GM12878 (cell line): ENCODE data around the gene AKAP5. TPM values are rescaled to one million over a fixed set of nuclear protein-coding genes. Genes with fewer than 3 reads are reported as not detected.

Experiments
- ATAC-seq: fragments of 200-7000 bp; cut with Tn5 transposase; 3 replicates; pipeline ENCODE4 v1.9.1; 2020; ENCODE audit warnings: mild to moderate bottlenecking, moderate library complexity
- BruUV-seq: library from RNA; stranded (reverse); fragments of 400-500 nt; replicated peaks from 2 replicates; lab custom pipeline; 2021; lab: Mats Ljungman, UMichigan
- CTCF ChIA-PET: fragments of 300-600 bp; sonication (Branson Sonifier 250); formaldehyde crosslinking; extraction: SDS; loops from one replicate; lab custom pipeline; 2021; ENCODE audit warnings: inconsistent platforms; lab: Yijun Ruan, JAX
- POLR2A ChIA-PET: fragments of 350-600 bp; formaldehyde crosslinking; extraction: SDS; loops from one replicate; lab custom pipeline; 2021; ENCODE audit warnings: inconsistent platforms; lab: Charles Lee
- RAD21 ChIA-PET: fragments of 300-600 bp; sonication (Branson Sonifier 250); formaldehyde crosslinking; loops from one replicate; lab custom pipeline; 2023; ENCODE audit warnings: antibody characterized with exemption; ENCODE audit not compliant: unreplicated experiment; lab: Charles Lee
- SMC1A ChIA-PET: fragments of 300-600 bp; sonication (Branson Sonifier 250); formaldehyde crosslinking; loops from one replicate; lab custom pipeline; 2023; ENCODE audit not compliant: unreplicated experiment, uncharacterized antibody; lab: Charles Lee
- DNase-seq: peaks from one replicate; pipeline ENCODE4 v3.0.0-alpha.2; 2011; ENCODE audit warnings: low read depth, low spot score
- FAIRE-seq: peaks from 3 replicates; lab custom pipeline; 2011; peaks lifted over from hg19 to GRCh38; lab: Jason Lieb, UNC
- H2AFZ ChIP-seq: 2 replicates; pipeline ENCODE4 v1.6.0; 2011; ENCODE audit warnings: low read depth, low read length, control low read depth; ENCODE audit not compliant: control insufficient read depth
- H3K27ac ChIP-seq: 2 replicates; pipeline ENCODE4 v1.5.1; 2011; ENCODE audit warnings: control low read depth; ENCODE audit not compliant: control insufficient read depth, insufficient read depth
- H3K27me3 ChIP-seq, 2 experiments: replicated peaks in 1 of 2; 2 replicates each; pipeline versions ENCODE4 v1.6.0 to v1.6.1; 2011; ENCODE audit warnings: low read length in 1 of 2; ENCODE audit not compliant: control insufficient read depth in 2 of 2, insufficient read depth in 2 of 2
- H3K36me3 ChIP-seq, 2 experiments: 2 replicates each; pipeline ENCODE4 v1.5.1; 2011; ENCODE audit warnings: low read length in 1 of 2; ENCODE audit not compliant: control insufficient read depth in 2 of 2, insufficient read depth in 2 of 2
- H3K4me1 ChIP-seq: 2 replicates; pipeline ENCODE4 v1.6.1; 2011; ENCODE audit warnings: mild to moderate bottlenecking, low read length, moderate library complexity, mixed read lengths; ENCODE audit not compliant: control insufficient read depth, insufficient read depth
- H3K4me2 ChIP-seq: 2 replicates; pipeline ENCODE4 v1.6.0; 2011; ENCODE audit warnings: control low read depth; ENCODE audit not compliant: control insufficient read depth, insufficient read depth
- H3K4me3 ChIP-seq: fragments of 200-600 bp; sonication (generic); 2 replicates; pipeline ENCODE4 v1.5.1; 2016
- H3K79me2 ChIP-seq: 2 replicates; pipeline ENCODE4 v1.6.0; 2011; ENCODE audit warnings: low read length; ENCODE audit not compliant: control insufficient read depth, insufficient read depth
- H3K9ac ChIP-seq: 2 replicates; pipeline ENCODE4 v1.8.0; 2011; ENCODE audit warnings: low read length, control low read depth, mixed read lengths; ENCODE audit not compliant: control insufficient read depth, insufficient read depth
- H3K9me3 ChIP-seq: replicated peaks from 3 replicates; pipeline ENCODE4 v1.5.1; 2011; ENCODE audit warnings: mild to moderate bottlenecking, low read length; ENCODE audit not compliant: control insufficient read depth, insufficient read depth
- H4K20me1 ChIP-seq: 2 replicates; pipeline ENCODE4 v1.6.0; 2011; ENCODE audit not compliant: control insufficient read depth, insufficient read depth
- CHD2 ChIP-seq: IDR thresholded peaks from 2 replicates; pipeline ENCODE4 v1.6.1; 2011; ENCODE audit warnings: low read depth, low read length, improper control_type of control experiment, borderline replicate concordance
- KAT2A ChIP-seq: conservative IDR thresholded peaks from 2 replicates; pipeline ENCODE4 v1.6.1; 2011; ENCODE audit warnings: low read depth, low read length; ENCODE audit not compliant: control insufficient read depth
- LARP7 ChIP-seq: fragments of 450-650 bp; IDR thresholded peaks from 2 replicates; pipeline ENCODE4 v1.6.1; 2017; ENCODE audit warnings: mild to moderate bottlenecking
- REST ChIP-seq: IDR thresholded peaks from 2 replicates; pipeline ENCODE4 v1.6.1; 2012; ENCODE audit warnings: mild to moderate bottlenecking, low read depth, low read length
- RUNX3 ChIP-seq: IDR thresholded peaks from 2 replicates; pipeline ENCODE4 v1.6.1; 2012; ENCODE audit warnings: low read length, inconsistent platforms
- SMAD1 ChIP-seq: fragments of 450-650 bp; IDR thresholded peaks from 2 replicates; pipeline ENCODE4 v1.6.1; 2018; ENCODE audit warnings: mild to moderate bottlenecking, low read depth; ENCODE audit not compliant: partially characterized antibody
- SP1 ChIP-seq: IDR thresholded peaks from one replicate; pipeline ENCODE4 v1.6.1; 2011; ENCODE audit warnings: low read depth, low read length
- SPI1 ChIP-seq: IDR thresholded peaks from 2 replicates; pipeline ENCODE4 v1.6.1; 2011; ENCODE audit warnings: low read depth, mild to moderate bottlenecking, low read length, moderate library complexity, borderline replicate concordance; ENCODE audit not compliant: insufficient read depth
- WGBS: methylation state at CpG from one replicate; pipeline ENCODE4 v1.1.6; 2016; ENCODE audit warnings: low lambda C conversion rate; ENCODE audit not compliant: insufficient replicate concordance, insufficient coverage; ENCODE audit errors: missing lambda C conversion rate; 5-methylcytosine and 5-hydroxymethylcytosine counted together
- in situ Hi-C: fragments of 300-500 bp; cut with MboI; formaldehyde crosslinking; loops from 9 replicates; pipeline ENCODE4 v1.14.3; 2018; ENCODE audit warnings: mixed read lengths
- intact Hi-C: fragments of 100-400 bp; cut with micrococcal nuclease; formaldehyde crosslinking; loops from one replicate; pipeline ENCODE4 v1.14.2; 2022; ENCODE audit not compliant: unreplicated experiment
- polyA plus RNA-seq, 11 experiments: library from polyadenylated mRNA; depleted of rRNA in 4 of 11; unstranded in 6 of 11; stranded (reverse) in 5 of 11; fragments of >200 nt; fragmentation: Nextera tagmentation in 4 of 11; fragmentation: Illumina TruSeq in 1 of 11; extraction: Ambion mirVana in 4 of 11; extraction: Trizol in 1 of 11; gene quantifications; 1 replicate in 1 of 11; 2 replicates in 10 of 11; pipeline versions ENCODE4 v1.2.1 to v1.2.3, GENCODE V29; 2011 to 2016; ENCODE audit warnings: inconsistent platforms in 2 of 11, missing spikeins in 2 of 11, low read depth in 1 of 11
- total RNA-seq, 4 experiments: library from RNA; depleted of rRNA in 3 of 4; stranded (reverse); fragments of >200 nt in 3 of 4; fragmentation: Illumina TruSeq in 1 of 4; extraction: Trizol in 1 of 4; gene quantifications; 2 replicates each; pipeline versions ENCODE4 v1.2.1 to v1.2.3, GENCODE V29; 2013 to 2021

Gene AKAP5
- total and polyA plus RNA-seq, 10 of the 15 experiments (the other 5 are each of a cell fraction or from before 2014, with no cell fraction given) = 0.45 to 5.1 (median 1.7) TPM

- intact Hi-C loops (loop anchor here (2.0 kb wide), 1 partner anchor 23 kb away; no protein-coding TSS in a partner anchor), in situ Hi-C loops (no loop called here)
- peaks cover 92% of the 10 kb centered on the region for H3K79me2 ChIP-seq
- 1% methylated on average over 8 of the region's 8 CpGs for WGBS
- peak overlapping the region; percentile 98 for H3K27ac ChIP-seq
- H3K9ac ChIP-seq = peak overlapping the region; percentile 97
- H3K4me2 ChIP-seq = peak overlapping the region; percentile 70
- peak overlapping the region; percentile 2; the same call in 1 of the 2 replicates for H2AFZ ChIP-seq
- H3K36me3 ChIP-seq = no peaks in the 10 kb centered on the region
- H4K20me1 ChIP-seq = no peaks in the 10 kb centered on the region
- BruUV-seq = no TSS peak
- H3K27me3 ChIP-seq = no peaks in the 10 kb centered on the region
- TF ChIP-seq KAT2A (no peak), RUNX3 (peak; percentile 19), SP1 (no peak), LARP7 (no peak), REST (no peak), SPI1 (no peak), CHD2 (no peak), SMAD1 (no peak)
- peak overlapping the region; percentile 76 for H3K4me3 ChIP-seq
- no peaks in the 10 kb centered on the region for H3K9me3 ChIP-seq
- DNase-seq = no peak
- CTCF ChIA-PET = interaction anchor here (0.5 to 3.5 kb wide), 14 partner anchors 9 to 480 kb away, joined by 3 to 37 read pairs (median 4); no protein-coding TSS in a partner anchor
- SMC1A ChIA-PET = interaction anchor here (0.7 to 3.6 kb wide), 21 partner anchors 8 to 163 kb away, joined by 3 to 29 read pairs (median 5); partner anchors contain the start of gene AKAP5
- 0 out of 2 replicates have a peak, but pooled peaks cover 3% of the 10 kb centered on the region for H3K4me1 ChIP-seq
- POLR2A ChIA-PET = interaction anchor here (0.6 to 3.1 kb wide), 9 partner anchors 9 to 231 kb away, joined by 3 to 19 read pairs (median 5); partner anchors contain the start of genes AKAP5 and MTHFD1
- no peak for ATAC-seq
- RAD21 ChIA-PET = interaction anchor here (0.8 to 2.9 kb wide), 12 partner anchors 8 to 159 kb away, joined by 3 to 12 read pairs (median 4); partner anchors contain the start of gene MTHFD1
- FAIRE-seq = no peak
Observed at GRCh38 chr14:64501411-64502171, 36.3 kb downstream of the AKAP5 start.
